Nephron (organoid): ENCODE results near the gene ELMO1.

Experiments used
- H3K27ac Mint-ChIP-seq, 3 experiments: 2 replicates each; pipeline ENCODE4 v1.8.0; 2020; ENCODE audit warnings: mixed read lengths in 3 of 3, mild to moderate bottlenecking in 2 of 3, moderate library complexity in 1 of 3
- H3K27me3 Mint-ChIP-seq: 2 replicates; pipeline ENCODE4 v1.8.0; 2021; ENCODE audit warnings: low read depth, mild to moderate bottlenecking, moderate library complexity, mixed read lengths
- H3K36me3 Mint-ChIP-seq: 2 replicates; pipeline ENCODE4 v1.8.0; 2020; ENCODE audit warnings: low read depth, mixed read lengths
- H3K4me1 Mint-ChIP-seq: 2 replicates; pipeline ENCODE4 v1.8.0; 2020; ENCODE audit warnings: mixed read lengths
- H3K4me3 Mint-ChIP-seq, 3 experiments: 2 replicates each; pipeline ENCODE4 v1.8.0; 2020; ENCODE audit warnings: mild to moderate bottlenecking in 3 of 3, mixed read lengths in 3 of 3, moderate library complexity in 2 of 3
- H3K9me3 Mint-ChIP-seq: 2 replicates; pipeline ENCODE4 v1.8.0; 2020; ENCODE audit warnings: mixed read lengths
- CTCF ChIP-seq, 3 experiments: fragments of 200-600 bp; sonication (generic); IDR thresholded peaks; one replicate each; pipeline ENCODE4 v1.5.0; 2021; ENCODE audit warnings: antibody characterized with exemption in 3 of 3; ENCODE audit not compliant: unreplicated experiment in 3 of 3

The ELMO1 gene

GRCh38 chr7:37327288-37327687 lies 121.4 kb downstream of the ELMO1 start:
- Mint-ChIP-seq H3K36me3 (no peaks in the 10 kb centered on the region), H3K27me3 (no peaks in the 10 kb centered on the region), H3K4me1 (peaks cover 8% of the 10 kb centered on the region), H3K9me3 (peaks cover 9% of the 10 kb centered on the region), H3K27ac (no peak overlapping the region), H3K4me3 (no peak overlapping the region)
- TF ChIP-seq CTCF (IDR thresholded peaks at IDR 0.05; ENCODE audit: unreplicated experiment in 3 of 3), result no peak

- Mint-ChIP-seq H3K4me1 (peaks cover 8% of the 10 kb centered on the region), H3K4me3 (no peak overlapping the region), H3K27ac (no peak overlapping the region), H3K9me3 (no peaks in the 10 kb centered on the region), H3K36me3 (no peaks in the 10 kb centered on the region), H3K27me3 (no peaks in the 10 kb centered on the region)
- no peak for TF ChIP-seq CTCF (IDR thresholded peaks at IDR 0.05; ENCODE audit: unreplicated experiment in 3 of 3)
Observed at GRCh38 chr7:37323966-37324365, 124.7 kb downstream of the ELMO1 start.

- no peak overlapping the region for H3K27ac Mint-ChIP-seq
- peaks cover 8% of the 10 kb centered on the region for H3K4me1 Mint-ChIP-seq
- no peaks in the 10 kb centered on the region for H3K36me3 Mint-ChIP-seq
- H3K9me3 Mint-ChIP-seq, result no peaks in the 10 kb centered on the region
- H3K27me3 Mint-ChIP-seq, result no peaks in the 10 kb centered on the region
- no peak overlapping the region for H3K4me3 Mint-ChIP-seq
- no peak for TF ChIP-seq CTCF (IDR thresholded peaks at IDR 0.05; ENCODE audit: unreplicated experiment in 3 of 3)
Observed at GRCh38 chr7:37322831-37323230, 125.8 kb downstream of the ELMO1 start.

- H3K36me3 Mint-ChIP-seq, result no peaks in the 10 kb centered on the region
- H3K9me3 Mint-ChIP-seq, result no peaks in the 10 kb centered on the region
- no peak for TF ChIP-seq CTCF (IDR thresholded peaks at IDR 0.05; ENCODE audit: unreplicated experiment in 3 of 3)
- no peak overlapping the region for H3K4me3 Mint-ChIP-seq
- no peak overlapping the region for H3K27ac Mint-ChIP-seq
- H3K4me1 Mint-ChIP-seq, result peaks cover 21% of the 10 kb centered on the region
- H3K27me3 Mint-ChIP-seq, result no peaks in the 10 kb centered on the region
Observed at GRCh38 chr7:37320848-37321468, 127.7 kb downstream of the ELMO1 start.

GRCh38 chr7:37320140-37320847 lies 128.4 kb downstream of the ELMO1 start:
- H3K4me3 Mint-ChIP-seq, result no peak overlapping the region
- no peaks in the 10 kb centered on the region for H3K9me3 Mint-ChIP-seq
- H3K27me3 Mint-ChIP-seq, result no peaks in the 10 kb centered on the region
- no peak overlapping the region for H3K27ac Mint-ChIP-seq
- peaks cover 21% of the 10 kb centered on the region for H3K4me1 Mint-ChIP-seq
- TF ChIP-seq CTCF (IDR thresholded peaks at IDR 0.05; ENCODE audit: unreplicated experiment in 3 of 3), result no peak
- H3K36me3 Mint-ChIP-seq, result no peaks in the 10 kb centered on the region

GRCh38 chr7:37318541-37318940 lies 130.1 kb downstream of the ELMO1 start:
- no peak for TF ChIP-seq CTCF (IDR thresholded peaks at IDR 0.05; ENCODE audit: unreplicated experiment in 3 of 3)
- Mint-ChIP-seq H3K27ac (no peak overlapping the region), H3K9me3 (no peaks in the 10 kb centered on the region), H3K27me3 (peaks cover 4% of the 10 kb centered on the region), H3K4me3 (no peak overlapping the region), H3K4me1 (peaks cover 26% of the 10 kb centered on the region), H3K36me3 (no peaks in the 10 kb centered on the region)
